Panc1 (cell line): ENCODE results near the gene PLXNA2. TPM values are rescaled to one million over a fixed set of nuclear protein-coding genes. Genes with fewer than 3 reads are reported as not detected.

Source experiments
- ATAC-seq: fragments of 200-7000 bp; cut with Tn5 transposase; 2 replicates; pipeline ENCODE4 v1.9.1; 2020; ENCODE audit warnings: mild to moderate bottlenecking, moderate library complexity
- BruUV-seq: library from RNA; stranded (reverse); fragments of 400-500 nt; replicated peaks from 2 replicates; lab custom pipeline; 2021; lab: Mats Ljungman, UMichigan
- CTCF ChIA-PET: fragments of 300-600 bp; sonication (Branson Sonifier 250); formaldehyde crosslinking; loops from one replicate; lab custom pipeline; 2022; ENCODE audit warnings: antibody characterized with exemption; lab: Charles Lee
- POLR2A ChIA-PET: fragments of 300-600 bp; sonication (Branson Sonifier 250); formaldehyde crosslinking; loops from one replicate; lab custom pipeline; 2022; ENCODE audit warnings: antibody characterized with exemption; lab: Charles Lee
- DNase-seq: peaks from one replicate; pipeline ENCODE4 v3.0.0-alpha.2; 2010; ENCODE audit warnings: low read depth, low spot score
- H3K27ac ChIP-seq: 2 replicates; pipeline ENCODE4 v1.5.1; 2011; ENCODE audit warnings: mild to moderate bottlenecking, low read length, inconsistent platforms
- H3K27me3 ChIP-seq: fragments of 200-500 bp; sonication (Bioruptor generic); 2 replicates; pipeline ENCODE4 v1.6.0; 2014; ENCODE audit warnings: low read length, inconsistent platforms; ENCODE audit not compliant: control insufficient read depth, insufficient read depth
- H3K36me3 ChIP-seq: fragments of 200-500 bp; sonication (Bioruptor generic); 2 replicates; pipeline ENCODE4 v1.5.1; 2014; ENCODE audit warnings: inconsistent platforms, mild to moderate bottlenecking, low read length, moderate library complexity; ENCODE audit not compliant: control insufficient read depth, insufficient read depth
- H3K4me1 ChIP-seq: 2 replicates; pipeline ENCODE4 v1.5.1; 2011; ENCODE audit warnings: inconsistent platforms, mild to moderate bottlenecking, low read length, moderate library complexity; ENCODE audit not compliant: control insufficient read depth, insufficient read depth
- H3K4me3 ChIP-seq, 2 experiments: 2 replicates each; pipeline ENCODE4 v1.5.1; 2011 to 2012; ENCODE audit warnings: low read depth in 2 of 2, low read length in 2 of 2, mild to moderate bottlenecking in 2 of 2, inconsistent platforms in 1 of 2, moderate library complexity in 1 of 2
- H3K9me3 ChIP-seq: fragments of 200-500 bp; sonication (Bioruptor generic); 2 replicates; pipeline ENCODE4 v1.5.1; 2014; ENCODE audit warnings: low read depth, mild to moderate bottlenecking, inconsistent platforms, low read length, moderate library complexity; ENCODE audit not compliant: control insufficient read depth, insufficient read depth
- CTCF ChIP-seq: fragments of 450-650 bp; IDR thresholded peaks from 2 replicates; pipeline ENCODE4 v1.5.1; 2017; ENCODE audit warnings: mild to moderate bottlenecking
- POLR2AphosphoS5 ChIP-seq: IDR thresholded peaks from 2 replicates; pipeline ENCODE4 v1.6.1; 2012; ENCODE audit warnings: mild to moderate bottlenecking, low read depth, low read length, moderate library complexity
- REST ChIP-seq, 2 experiments: IDR thresholded peaks; 2 replicates each; pipeline ENCODE4 v1.6.1; 2011 to 2012; ENCODE audit warnings: low read depth in 2 of 2, control low read depth in 1 of 2, low read length in 1 of 2, mild to moderate bottlenecking in 1 of 2, moderate library complexity in 1 of 2; ENCODE audit not compliant: insufficient read depth in 1 of 2
- SIN3A ChIP-seq: IDR thresholded peaks from 2 replicates; pipeline ENCODE4 v1.6.1; 2012; ENCODE audit warnings: low read depth, mild to moderate bottlenecking, low read length, moderate library complexity, borderline replicate concordance; ENCODE audit not compliant: insufficient read depth
- TCF7L2 ChIP-seq: IDR thresholded peaks from 2 replicates; pipeline ENCODE4 v1.6.1; 2011; ENCODE audit warnings: mild to moderate bottlenecking, low read depth, low read length, inconsistent platforms
- in situ Hi-C: cut with HindIII; loops from 2 replicates; pipeline ENCODE4 v1.10.0; 2016; ENCODE audit warnings: low sequenced_read_pairs, low pct_unique_long_range_greater_than_20kb
- intact Hi-C: fragments of 100-400 bp; cut with micrococcal nuclease; formaldehyde crosslinking; loops from one replicate; pipeline ENCODE4 v1.10.0; 2022; ENCODE audit not compliant: unreplicated experiment
- total RNA-seq: library from RNA; stranded (reverse); gene quantifications from one replicate; pipeline ENCODE4 v1.2.1, GENCODE V29; 2021; ENCODE audit not compliant: unreplicated experiment

Gene PLXNA2
- total RNA-seq, 1 experiment from 2014 or later: 0.98 TPM

- DNase-seq (no peak), ATAC-seq (no peak)
- no peaks in the 10 kb centered on the region for H3K4me1 ChIP-seq
- no TSS peak for BruUV-seq
- TF ChIP-seq POLR2AphosphoS5: no peak
- no peak overlapping the region for H3K27ac ChIP-seq
- no peak overlapping the region for H3K4me3 ChIP-seq
- intact Hi-C loops (no loop called here), in situ Hi-C loops (no loop called here)
- no peaks in the 10 kb centered on the region for H3K9me3 ChIP-seq
- no peaks in the 10 kb centered on the region; the same call in 1 of the 2 replicates for H3K27me3 ChIP-seq
- ChIA-PET POLR2A (no interaction called here), CTCF (no interaction called here)
- H3K36me3 ChIP-seq: no peaks in the 10 kb centered on the region
Observed at GRCh38 chr1:208166340-208167138, 77.6 kb downstream of the PLXNA2 start.

GRCh38 chr1:208165659-208166058 lies 78.5 kb downstream of the PLXNA2 start:
- intact Hi-C loops: no loop called here
- BruUV-seq: no TSS peak
- TF ChIP-seq TCF7L2 (no peak), SIN3A (no peak), REST (IDR thresholded peaks at IDR 0.05; ENCODE audit: insufficient read depth in 1 of 2, low read depth in 2 of 2, low read length in 1 of 2) (no peak), POLR2AphosphoS5 (no peak), CTCF (no peak)
- ChIA-PET POLR2A (no interaction called here), CTCF (no interaction called here)
- H3K4me3 ChIP-seq: no peak overlapping the region
- H3K9me3 ChIP-seq: no peaks in the 10 kb centered on the region
- in situ Hi-C loops: no loop called here
- no peaks in the 10 kb centered on the region for H3K4me1 ChIP-seq
- no peaks in the 10 kb centered on the region; the same call in 1 of the 2 replicates for H3K27me3 ChIP-seq
- H3K27ac ChIP-seq: no peak overlapping the region
- ATAC-seq (no peak), DNase-seq (no peak)
- H3K36me3 ChIP-seq: no peaks in the 10 kb centered on the region

DNA sequence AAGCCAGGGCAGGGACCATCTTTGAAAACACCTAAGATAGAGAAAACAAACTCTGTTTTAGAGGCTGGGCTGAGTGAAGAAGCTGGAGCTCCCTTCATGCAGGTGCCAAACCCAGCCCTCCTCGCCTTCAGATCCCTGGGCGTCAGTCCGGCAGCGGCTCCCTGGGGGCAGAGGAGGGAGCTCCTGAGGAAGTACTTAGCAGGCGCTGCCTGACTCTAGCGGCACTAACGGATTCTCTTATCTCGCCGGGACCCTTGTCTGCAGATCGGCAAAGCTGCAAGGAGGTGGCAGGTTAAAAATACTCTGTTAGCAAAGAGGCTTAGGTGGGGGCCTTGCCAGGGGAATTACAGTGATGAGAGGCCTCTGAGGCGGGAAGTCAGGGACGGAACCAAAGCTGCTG lies 79.6 kb downstream of the PLXNA2 start:
- ATAC-seq: no peak
- no peaks in the 10 kb centered on the region for H3K4me1 ChIP-seq
- CTCF ChIA-PET: interaction anchor here (0.6 kb wide), 1 partner anchor 367 kb away, joined by 7 read pairs; no protein-coding TSS in a partner anchor

More for the DNA sequence above, 79.6 kb downstream of the PLXNA2 start:
- Histone ChIP-seq H3K27me3 (no peaks in the 10 kb centered on the region; the same call in 1 of the 2 replicates), H3K27ac (no peak overlapping the region), H3K9me3 (no peaks in the 10 kb centered on the region), H3K4me3 (no peak overlapping the region), H3K36me3 (no peaks in the 10 kb centered on the region)
- BruUV-seq: no TSS peak
- intact Hi-C loops: no loop called here
- POLR2A ChIA-PET: no interaction called here
- DNase-seq: no peak
- in situ Hi-C loops: no loop called here
- no peak for TF ChIP-seq TCF7L2
